Neuronal stem cell (in vitro differentiated cells): ENCODE results near the gene GADL1.

Experiments
- DNase-seq: peaks from one replicate; pipeline ENCODE4 v3.0.0-alpha.2; 2013; ENCODE audit warnings: low spot score
- H2AFZ ChIP-seq: one replicate; pipeline ENCODE4 v1.6.1; 2013; ENCODE audit warnings: mild to moderate bottlenecking, low read length, inconsistent platforms
- H2AK5ac ChIP-seq: 2 replicates; pipeline ENCODE4 v1.6.1; 2013; ENCODE audit warnings: low read depth, mild to moderate bottlenecking, inconsistent platforms, low read length, moderate library complexity, mixed read lengths
- H2BK120ac ChIP-seq: 2 replicates; pipeline ENCODE4 v1.6.1; 2013; ENCODE audit warnings: low read depth, mild to moderate bottlenecking, inconsistent platforms, low read length, moderate library complexity, mixed read lengths
- H2BK12ac ChIP-seq: one replicate; pipeline ENCODE4 v1.6.1; 2013; ENCODE audit warnings: low read length, inconsistent platforms
- H2BK15ac ChIP-seq: 2 replicates; pipeline ENCODE4 v1.6.1; 2013; ENCODE audit warnings: mild to moderate bottlenecking, low read length, inconsistent platforms, mixed read lengths
- H2BK5ac ChIP-seq: one replicate; pipeline ENCODE4 v1.6.1; 2013; ENCODE audit warnings: inconsistent platforms, mild to moderate bottlenecking, low read length, moderate library complexity
- H3K14ac ChIP-seq: one replicate; pipeline ENCODE4 v1.6.1; 2013; ENCODE audit warnings: low read length, inconsistent platforms
- H3K18ac ChIP-seq: 2 replicates; pipeline ENCODE4 v1.6.1; 2013; ENCODE audit warnings: low read length, inconsistent platforms
- H3K23ac ChIP-seq: 2 replicates; pipeline ENCODE4 v1.6.1; 2013; ENCODE audit warnings: low read depth, mild to moderate bottlenecking, mixed read lengths, low read length, inconsistent platforms; ENCODE audit not compliant: poor library complexity
- H3K27ac ChIP-seq: replicated peaks from 3 replicates; pipeline ENCODE4 v1.5.1; 2013; ENCODE audit warnings: low read length, inconsistent platforms
- H3K27me3 ChIP-seq, 3 experiments: 2 replicates each; pipeline ENCODE4 v1.6.1; 2013; ENCODE audit warnings: low read length in 3 of 3, mild to moderate bottlenecking in 2 of 3, inconsistent platforms in 1 of 3, low read depth in 1 of 3, mixed read lengths in 1 of 3, moderate library complexity in 1 of 3; ENCODE audit not compliant: control insufficient read depth in 3 of 3, insufficient read depth in 3 of 3
- H3K36me3 ChIP-seq, 2 donors: replicated peaks in 1 of 2; 2 replicates each; pipeline ENCODE4 v1.6.1; 2013; ENCODE audit warnings: low read length in 2 of 2; ENCODE audit not compliant: control insufficient read depth in 2 of 2, insufficient read depth in 2 of 2
- H3K4ac ChIP-seq: 2 replicates; pipeline ENCODE4 v1.6.1; 2013; ENCODE audit warnings: inconsistent platforms, mild to moderate bottlenecking, low read length, moderate library complexity
- H3K4me1 ChIP-seq, 2 donors: 1 replicate in 1 of 2; 2 replicates in 1 of 2; pipeline ENCODE4 v1.6.1; 2013; ENCODE audit warnings: low read length in 2 of 2, low read depth in 1 of 2; ENCODE audit not compliant: control insufficient read depth in 2 of 2, insufficient read depth in 1 of 2
- H3K4me2 ChIP-seq: one replicate; pipeline ENCODE4 v1.6.1; 2013; ENCODE audit warnings: mild to moderate bottlenecking, low read length, inconsistent platforms; ENCODE audit not compliant: insufficient read depth, poor library complexity, severe bottlenecking
- H3K4me3 ChIP-seq, 2 donors: 2 replicates each; pipeline ENCODE4 v1.5.1; 2013; ENCODE audit warnings: low read length in 2 of 2, mild to moderate bottlenecking in 2 of 2, inconsistent platforms in 1 of 2, moderate library complexity in 1 of 2
- H3K79me1 ChIP-seq: one replicate; pipeline ENCODE4 v1.6.1; 2013; ENCODE audit warnings: low read depth, mild to moderate bottlenecking, inconsistent platforms, low read length, moderate library complexity
- H3K9ac ChIP-seq: one replicate; pipeline ENCODE4 v1.6.1; 2013; ENCODE audit warnings: mild to moderate bottlenecking, low read depth, low read length, inconsistent platforms; ENCODE audit not compliant: poor library complexity
- H3K9me3 ChIP-seq, 2 donors: replicated peaks in 1 of 2; 2 replicates each; pipeline versions ENCODE3 to v1.6.1; 2013; ENCODE audit warnings: low read length in 2 of 2, mild to moderate bottlenecking in 2 of 2, inconsistent platforms in 1 of 2, low read depth in 1 of 2, mixed read lengths in 1 of 2, moderate library complexity in 1 of 2; ENCODE audit not compliant: control insufficient read depth in 2 of 2, insufficient read depth in 1 of 2
- H4K8ac ChIP-seq: one replicate; pipeline ENCODE4 v1.6.1; 2013; ENCODE audit warnings: low read depth, mild to moderate bottlenecking, inconsistent platforms, low read length, moderate library complexity
- H4K91ac ChIP-seq: one replicate; pipeline ENCODE4 v1.6.1; 2013; ENCODE audit warnings: low read length, low read depth, mild to moderate bottlenecking, inconsistent platforms; ENCODE audit not compliant: poor library complexity
- WGBS, 2 donors: extraction: QIAGEN DNeasy Blood & Tissue Kit; methylation state at CpG; one replicate each; pipeline ENCODE4 v1.1.7; 2013; ENCODE audit warnings: missing lambda C conversion rate in 2 of 2, mixed read lengths in 1 of 2; ENCODE audit not compliant: insufficient read length in 2 of 2, insufficient replicate concordance in 1 of 2; ENCODE audit errors: extremely low coverage in 2 of 2; 5-methylcytosine and 5-hydroxymethylcytosine counted together

GADL1 gene

DNA sequence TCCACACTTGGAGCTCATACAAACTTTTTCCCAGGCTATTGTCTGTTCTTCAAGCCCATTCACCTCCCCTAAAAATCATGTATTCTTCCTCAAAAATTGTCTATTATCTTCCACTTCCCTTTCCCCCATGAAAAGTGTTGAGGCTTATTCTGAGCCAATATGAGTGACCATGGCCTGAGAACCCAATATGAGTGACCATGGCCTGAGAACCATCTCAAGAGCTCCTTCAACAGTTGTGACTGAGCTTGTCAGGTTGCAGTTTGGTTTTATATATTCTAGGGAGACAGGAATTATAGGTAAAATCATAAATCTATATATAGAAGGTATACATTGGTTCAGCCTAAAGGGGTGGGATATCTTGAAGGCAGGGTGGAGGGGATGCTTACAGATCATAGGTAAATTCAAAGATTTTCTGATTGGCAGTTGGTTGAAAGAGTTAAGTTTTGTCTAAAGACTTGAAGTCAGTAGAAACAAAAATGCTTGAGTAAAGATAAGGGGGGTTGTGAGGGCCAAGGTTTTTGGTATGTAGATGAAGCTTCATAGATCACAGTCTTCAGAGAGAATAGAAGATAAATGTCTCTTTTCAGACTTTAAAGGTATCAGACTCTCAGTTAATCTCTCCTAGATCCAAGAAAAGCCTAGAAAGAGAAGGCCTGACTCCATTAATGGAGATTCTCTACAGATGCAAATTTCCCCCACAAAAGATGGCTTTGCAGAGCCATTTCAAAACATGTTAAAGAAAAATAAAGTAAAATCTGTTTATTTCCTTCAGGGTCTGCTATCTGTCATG, 192.2 kb downstream of the GADL1 start:
- H3K14ac ChIP-seq, result no peak overlapping the region
- no peak overlapping the region for H3K4ac ChIP-seq
- no peak overlapping the region for H2AK5ac ChIP-seq
- H2AFZ ChIP-seq, result no peak overlapping the region
- no peak overlapping the region for H2BK12ac ChIP-seq
- H3K36me3 ChIP-seq, result no peaks in the 10 kb centered on the region
- no peak overlapping the region for H4K91ac ChIP-seq
- no peaks in the 10 kb centered on the region for H3K27me3 ChIP-seq
- H3K18ac ChIP-seq, result no peak overlapping the region
- no peak overlapping the region for H3K23ac ChIP-seq
- H2BK15ac ChIP-seq, result no peak overlapping the region
- no peak overlapping the region for H3K9ac ChIP-seq
- no peak overlapping the region for H3K27ac ChIP-seq
- H3K4me1 ChIP-seq, result no peaks in the 10 kb centered on the region
- H2BK120ac ChIP-seq, result no peak overlapping the region
- H3K9me3 ChIP-seq, result peaks cover 6 to 8% of the 10 kb centered on the region in 2 donors
- no peaks in the 10 kb centered on the region for H3K79me1 ChIP-seq
- no peak overlapping the region for H4K8ac ChIP-seq
- no peak overlapping the region for H3K4me3 ChIP-seq
- no peak for DNase-seq
- H2BK5ac ChIP-seq, result no peak overlapping the region
- H3K4me2 ChIP-seq, result no peak overlapping the region

DNA sequence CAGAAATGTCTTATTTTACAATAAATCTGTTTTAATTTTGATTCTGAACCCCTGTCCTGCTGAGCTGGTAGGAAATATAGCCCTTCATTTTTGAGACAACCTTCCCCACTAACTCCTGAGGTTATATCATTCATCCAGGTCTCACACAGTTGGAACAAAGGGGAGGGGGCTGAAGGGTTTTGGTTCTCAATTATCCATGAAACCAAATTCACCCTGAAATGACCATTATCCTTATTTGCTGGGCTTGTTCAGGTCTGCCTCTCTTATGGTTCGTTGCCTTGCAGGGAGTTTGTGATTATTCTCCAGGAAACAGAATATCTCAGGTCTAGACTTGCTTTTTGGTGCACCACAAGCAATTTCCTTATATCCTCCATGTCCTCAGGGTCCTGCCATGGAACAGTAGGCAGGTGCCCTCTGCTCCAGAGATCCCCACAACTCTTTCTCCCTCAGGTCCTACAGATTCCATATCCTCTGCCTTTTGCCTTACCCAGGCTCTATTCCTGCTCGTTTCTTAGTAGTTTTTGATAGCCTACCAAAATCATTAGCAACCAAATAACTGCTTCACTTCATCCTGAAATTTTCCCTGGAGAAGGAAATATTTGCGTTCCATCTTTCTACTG, 193.6 kb downstream of the GADL1 start:
- no peak overlapping the region for H3K4ac ChIP-seq
- no peak overlapping the region for H4K91ac ChIP-seq
- peaks cover 6 to 8% of the 10 kb centered on the region in 2 donors for H3K9me3 ChIP-seq
- no peak overlapping the region for H2BK15ac ChIP-seq
- no peak overlapping the region for H3K14ac ChIP-seq
- H3K9ac ChIP-seq, result no peak overlapping the region
- no peak overlapping the region for H2AFZ ChIP-seq
- H2BK5ac ChIP-seq, result no peak overlapping the region
- no CpG with 5 or more reads among the region's 3 CpGs for WGBS, 2 donors
- H3K23ac ChIP-seq, result no peak overlapping the region
- peaks cover 0 to 3% of the 10 kb centered on the region in 2 donors for H3K4me1 ChIP-seq
- H3K27me3 ChIP-seq, result no peaks in the 10 kb centered on the region
- no peak for DNase-seq
- no peak overlapping the region for H3K18ac ChIP-seq
- H2BK12ac ChIP-seq, result no peak overlapping the region
- no peak overlapping the region for H4K8ac ChIP-seq
- H2BK120ac ChIP-seq, result no peak overlapping the region
- H3K4me3 ChIP-seq, result no peak overlapping the region
- H3K4me2 ChIP-seq, result no peak overlapping the region
- H3K36me3 ChIP-seq, result peaks cover 0 to 8% of the 10 kb centered on the region in 2 donors
- H2AK5ac ChIP-seq, result no peak overlapping the region
- H3K27ac ChIP-seq, result no peak overlapping the region
- no peaks in the 10 kb centered on the region for H3K79me1 ChIP-seq

DNA sequence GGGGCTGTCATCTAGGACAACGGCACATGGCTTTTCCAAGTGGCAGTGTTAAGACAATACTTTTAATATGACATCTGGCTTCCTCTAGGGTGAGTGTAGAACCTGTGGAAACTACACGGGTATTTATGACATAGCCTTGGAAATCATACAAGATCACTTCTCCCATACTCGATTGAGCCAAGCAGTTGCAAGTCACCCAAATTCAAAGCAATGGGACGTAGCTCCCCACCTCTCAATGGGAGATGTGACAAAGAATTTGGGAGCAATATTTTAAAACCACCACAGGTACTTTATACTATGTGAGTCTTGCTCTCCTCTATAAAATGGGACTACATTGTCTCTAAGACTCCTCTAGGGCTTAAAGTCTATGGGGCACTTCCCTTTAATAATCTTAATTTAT, 194.5 kb downstream of the GADL1 start:
- H2BK5ac ChIP-seq, result no peak overlapping the region
- H3K4me1 ChIP-seq, result peaks cover 0 to 3% of the 10 kb centered on the region in 2 donors
- peaks cover 6 to 8% of the 10 kb centered on the region in 2 donors for H3K9me3 ChIP-seq
- no peaks in the 10 kb centered on the region for H3K79me1 ChIP-seq
- WGBS, 2 donors, result no CpG with 5 or more reads among the region's 4 CpGs
- no peak overlapping the region for H2BK15ac ChIP-seq
- no peak overlapping the region for H3K9ac ChIP-seq
- H3K18ac ChIP-seq, result no peak overlapping the region
- H3K4me3 ChIP-seq, result no peak overlapping the region
- H2AK5ac ChIP-seq, result no peak overlapping the region
- H3K14ac ChIP-seq, result no peak overlapping the region
- no peak overlapping the region for H4K91ac ChIP-seq
- no peak overlapping the region for H2BK12ac ChIP-seq
- H3K23ac ChIP-seq, result no peak overlapping the region
- no peak overlapping the region for H2AFZ ChIP-seq
- H3K27me3 ChIP-seq, result no peaks in the 10 kb centered on the region
- H2BK120ac ChIP-seq, result no peak overlapping the region
- peaks cover 0 to 17% of the 10 kb centered on the region in 2 donors for H3K36me3 ChIP-seq
- no peak for DNase-seq
- no peak overlapping the region for H3K4me2 ChIP-seq
- no peak overlapping the region for H3K4ac ChIP-seq
- H3K27ac ChIP-seq, result no peak overlapping the region
- H4K8ac ChIP-seq, result no peak overlapping the region

DNA sequence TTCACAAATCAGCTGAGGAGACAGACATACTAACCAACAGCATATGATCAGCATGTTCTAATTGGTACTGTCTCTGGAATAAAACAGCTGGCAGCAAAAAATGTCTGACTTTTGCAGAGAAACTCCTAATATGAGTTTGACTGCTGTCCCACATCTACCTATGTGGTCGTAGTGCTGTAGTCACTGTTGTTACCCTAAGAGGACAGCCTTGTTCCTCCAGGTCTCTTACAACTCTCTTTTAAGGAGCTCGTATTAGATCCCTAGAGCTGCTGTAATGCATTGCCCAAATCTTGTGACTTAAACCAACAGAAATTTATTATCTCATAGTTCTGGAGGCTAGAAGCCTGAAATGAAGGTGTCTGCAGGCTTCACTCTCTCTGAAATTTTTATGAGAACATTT, 195.9 kb downstream of the GADL1 start:
- no peak for DNase-seq
- H2AFZ ChIP-seq, result no peak overlapping the region
- peaks cover 0 to 3% of the 10 kb centered on the region in 2 donors for H3K4me1 ChIP-seq
- no peak overlapping the region for H3K14ac ChIP-seq
- H2BK5ac ChIP-seq, result no peak overlapping the region
- H3K79me1 ChIP-seq, result no peaks in the 10 kb centered on the region
- H2BK120ac ChIP-seq, result no peak overlapping the region
- peaks cover 6% of the 10 kb centered on the region in 2 donors for H3K9me3 ChIP-seq
- no peak overlapping the region for H3K27ac ChIP-seq
- no peak overlapping the region for H3K4ac ChIP-seq
- no peak overlapping the region for H3K4me3 ChIP-seq
- H3K36me3 ChIP-seq, result peaks cover 0 to 30% of the 10 kb centered on the region in 2 donors
- no peak overlapping the region for H4K91ac ChIP-seq
- no peak overlapping the region for H3K9ac ChIP-seq
- no peak overlapping the region for H3K18ac ChIP-seq
- WGBS, 2 donors, result no CpG with 5 or more reads among the region's 2 CpGs
- H2AK5ac ChIP-seq, result no peak overlapping the region
- no peak overlapping the region for H4K8ac ChIP-seq
- no peak overlapping the region for H2BK12ac ChIP-seq
- H3K4me2 ChIP-seq, result no peak overlapping the region
- no peak overlapping the region for H2BK15ac ChIP-seq
- H3K27me3 ChIP-seq, result no peaks in the 10 kb centered on the region
- H3K23ac ChIP-seq, result no peak overlapping the region
